SH-SY5Y (cell line): ENCODE results near the gene CDK12.

Source experiments
- GATA2 ChIP-seq: IDR thresholded peaks from 2 replicates; pipeline ENCODE4 v1.6.1; 2011; ENCODE audit warnings: mild to moderate bottlenecking, low read depth, low read length
- GATA3 ChIP-seq: IDR thresholded peaks from 2 replicates; pipeline ENCODE4 v1.6.1; 2011; ENCODE audit warnings: low read depth, mild to moderate bottlenecking, low read length, moderate library complexity

CDK12 gene

DNA sequence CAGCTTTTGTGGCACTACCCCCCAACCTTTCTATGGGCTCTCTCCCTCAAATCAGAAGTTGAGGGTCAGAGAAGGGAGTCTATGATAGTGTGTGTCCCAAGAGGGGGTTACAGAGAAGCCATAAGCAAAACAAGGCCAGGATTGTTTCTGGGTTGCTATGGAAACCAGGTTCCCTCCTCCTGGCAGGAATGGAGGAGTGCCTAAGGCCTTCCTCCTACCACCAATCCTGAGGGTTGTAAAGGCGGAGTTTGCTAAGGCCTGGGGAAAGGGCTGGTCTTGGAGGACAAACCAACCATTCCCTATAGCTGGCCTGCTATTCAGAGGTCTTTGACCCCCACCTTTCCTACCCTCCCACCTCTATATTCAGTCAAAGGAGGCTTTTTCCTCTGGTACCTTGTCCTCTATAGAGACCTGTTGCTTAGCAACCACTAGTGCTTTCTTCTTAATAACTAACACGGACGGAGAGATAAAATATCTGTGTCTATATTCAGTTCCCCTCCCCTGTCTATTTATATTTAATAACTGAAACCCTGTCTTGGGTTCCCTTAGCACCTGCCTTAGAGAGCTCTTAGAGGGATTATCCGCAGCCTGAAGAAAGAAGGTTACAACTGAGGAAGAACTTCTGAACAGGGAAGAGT, 103.0 kb downstream of the CDK12 start:
- TF ChIP-seq GATA3 = no peak
- no peak for TF ChIP-seq GATA2

GRCh38 chr17:39566094-39566850, 105.0 kb downstream of the CDK12 start:
- TF ChIP-seq GATA2 (no peak), GATA3 (no peak)

DNA sequence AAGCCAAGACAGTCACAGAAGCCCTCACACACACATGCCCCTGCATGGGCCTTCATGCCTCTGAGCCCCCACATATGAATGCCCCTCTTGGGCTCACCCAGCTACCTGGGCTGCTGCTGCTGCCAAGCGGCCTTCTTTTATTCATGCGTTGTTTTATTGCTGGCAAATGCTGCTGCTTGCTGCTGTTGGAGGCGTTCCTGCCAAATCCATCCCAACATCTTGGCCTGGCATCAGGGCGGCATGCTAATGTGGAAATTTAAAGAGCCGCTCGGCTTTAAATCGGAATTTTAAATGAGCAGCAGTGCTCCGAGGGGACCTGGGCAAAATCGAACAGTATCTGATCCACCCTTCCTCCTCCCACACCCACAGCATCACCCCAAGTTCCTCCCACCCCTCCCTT, 107.4 kb downstream of the CDK12 start:
- TF ChIP-seq GATA2 (no peak), GATA3 (no peak)

DNA sequence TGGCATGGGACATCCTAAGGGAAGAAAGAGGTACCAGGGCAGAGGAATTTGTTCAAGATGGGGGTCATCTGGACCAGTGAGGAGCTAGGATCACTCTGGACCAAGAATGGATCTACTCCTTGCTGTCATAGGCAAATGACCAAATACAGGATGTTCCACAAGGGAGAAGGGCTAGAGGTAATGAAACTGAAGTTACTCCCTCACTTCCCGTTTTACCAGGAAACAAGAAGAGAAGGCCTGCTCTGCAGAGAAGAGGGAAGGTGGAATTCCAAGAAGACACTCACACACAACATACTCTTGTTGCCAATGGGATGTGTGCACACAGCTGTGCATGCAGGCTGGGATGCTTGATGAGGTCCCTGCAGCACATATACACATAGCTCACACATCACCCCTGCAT, 107.8 kb downstream of the CDK12 start:
- TF ChIP-seq GATA3 (no peak), GATA2 (no peak)

GRCh38 chr17:39572121-39572520, 110.8 kb downstream of the CDK12 start:
- TF ChIP-seq GATA3 = no peak
- no peak for TF ChIP-seq GATA2

DNA sequence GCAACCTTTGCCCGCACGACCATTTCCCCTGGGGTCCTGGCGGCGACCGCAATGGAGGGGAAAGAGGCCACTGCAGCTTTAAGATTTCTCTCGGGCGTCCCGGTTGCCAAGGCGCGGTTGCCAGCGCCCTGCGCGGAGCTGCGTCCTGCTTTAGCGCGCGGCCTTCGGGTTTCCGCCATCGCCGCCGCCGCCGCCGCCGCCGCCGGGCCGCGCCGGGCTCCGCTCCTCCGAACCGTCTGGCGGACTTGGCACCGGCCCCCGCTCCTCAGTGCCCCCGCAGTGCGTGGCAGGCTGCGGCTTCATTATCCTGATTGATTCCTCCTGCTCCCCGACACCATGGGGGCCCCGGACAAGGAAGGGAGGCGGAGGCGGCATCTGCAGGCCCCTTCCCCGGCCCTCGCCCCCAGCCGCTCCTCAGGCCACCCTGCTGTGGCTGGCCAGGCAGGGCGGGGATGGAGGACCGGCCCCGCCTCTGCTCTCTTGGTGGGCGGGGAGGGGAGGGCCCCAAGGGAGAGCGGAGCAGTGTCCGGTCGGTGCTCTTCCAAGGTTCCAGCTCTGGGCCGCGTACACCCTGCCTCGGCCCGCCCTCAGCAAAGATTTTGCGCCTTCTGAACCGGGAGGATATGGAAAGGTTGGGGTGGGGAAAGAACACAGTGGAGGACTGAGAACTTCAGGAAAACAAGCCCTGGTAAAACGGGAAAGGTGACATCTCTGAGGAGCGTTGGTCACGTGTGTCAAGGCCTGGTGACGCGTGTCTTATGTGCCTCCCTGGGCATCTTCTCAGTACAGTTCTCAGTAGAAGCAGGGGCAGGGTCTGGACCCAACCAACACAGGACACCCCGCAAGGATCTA, 112.4 kb downstream of the CDK12 start:
- TF ChIP-seq GATA3 = no peak
- no peak for TF ChIP-seq GATA2

DNA sequence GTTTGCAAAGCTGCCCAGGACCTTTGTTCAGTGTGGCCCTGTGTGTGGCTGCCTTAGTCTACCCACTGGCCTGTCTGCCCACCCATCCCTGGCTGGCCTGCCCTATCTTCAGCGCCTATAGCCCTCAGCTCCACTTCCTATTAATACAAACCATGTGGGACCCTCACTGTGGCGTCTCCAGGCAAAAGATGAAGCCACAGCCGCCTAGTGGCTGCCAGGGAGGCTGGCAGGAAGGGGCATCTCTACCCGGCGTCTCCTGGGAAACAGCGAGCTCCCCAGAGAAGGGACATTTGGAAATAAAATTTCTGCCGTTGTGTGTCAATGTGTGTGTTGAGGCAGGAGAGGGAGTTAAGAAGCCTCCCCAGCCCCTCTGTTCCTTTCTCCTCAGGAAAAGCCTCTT, 114.9 kb downstream of the CDK12 start:
- TF ChIP-seq GATA3 (no peak), GATA2 (no peak)

DNA sequence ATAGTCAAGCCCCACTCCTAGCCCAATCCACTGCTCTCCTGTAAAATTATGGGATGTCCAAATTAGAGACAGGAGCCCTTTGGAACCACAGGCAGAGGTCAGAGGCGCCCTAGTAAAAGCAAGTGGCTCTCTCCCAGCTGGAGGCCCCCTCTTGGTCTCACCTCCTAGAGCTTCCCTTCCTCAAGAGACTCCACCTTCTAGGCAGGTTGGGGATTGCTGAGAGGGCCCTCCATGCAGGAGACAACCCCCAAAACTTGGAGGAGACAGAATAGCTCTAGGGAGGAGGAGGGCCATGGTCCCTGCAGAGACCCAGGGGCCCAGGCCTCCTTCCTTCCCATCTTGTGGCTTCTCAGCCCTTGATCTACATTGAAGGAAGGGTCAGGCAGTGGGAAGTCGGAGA, 117.0 kb downstream of the CDK12 start:
- TF ChIP-seq GATA3 (no peak), GATA2 (no peak)

GRCh38 chr17:39579318-39580081, 118.2 kb downstream of the CDK12 start:
- TF ChIP-seq GATA2 (no peak), GATA3 (no peak)

GRCh38 chr17:39580082-39580468, 118.8 kb downstream of the CDK12 start:
- TF ChIP-seq GATA2 = no peak
- no peak for TF ChIP-seq GATA3

- TF ChIP-seq GATA2 = no peak
- TF ChIP-seq GATA3 = no peak
Observed at GRCh38 chr17:39581071-39581758, 119.9 kb downstream of the CDK12 start.

DNA sequence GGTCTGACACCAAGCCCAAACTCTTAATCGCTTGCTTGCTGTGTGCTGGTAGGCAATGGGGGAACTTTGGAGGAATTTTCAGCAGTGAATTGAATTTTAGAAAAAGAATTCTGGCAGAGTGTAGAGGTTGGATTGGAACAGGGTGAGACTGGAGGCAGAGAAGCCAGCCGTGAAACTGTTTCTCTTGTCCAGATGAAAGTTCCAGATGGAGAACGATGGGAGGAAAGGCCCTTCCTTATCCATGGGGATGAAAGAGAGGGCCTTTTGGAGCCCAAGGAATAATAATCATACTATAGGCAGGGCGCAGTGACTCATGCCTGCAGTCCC, 120.4 kb downstream of the CDK12 start:
- TF ChIP-seq GATA2 (no peak), GATA3 (no peak)

- no peak for TF ChIP-seq GATA3
- no peak for TF ChIP-seq GATA2
Observed at GRCh38 chr17:39582658-39583057, 121.4 kb downstream of the CDK12 start.
